Cardiac muscle cell (in vitro differentiated cells and primary cell): ENCODE measurements around the gene WDSUB1. TPM values are rescaled to one million over a fixed set of nuclear protein-coding genes. Genes with fewer than 3 reads are reported as not detected.

ENCODE experiments used
- DNase-seq, 2 donors: peaks; one replicate each; pipeline versions ENCODE4 v3.0.0 to v3.0.0-alpha.2; 2010 to 2017; ENCODE audit warnings: low read depth in 1 of 2, low spot score in 1 of 2
- H3K27ac ChIP-seq: fragments of 200-600 bp; sonication (generic); 2 replicates; pipeline ENCODE4 v1.5.1; 2016
- H3K27me3 ChIP-seq: fragments of 200-600 bp; sonication (generic); 2 replicates; pipeline ENCODE4 v1.6.0; 2016; ENCODE audit warnings: control low read depth
- H3K36me3 ChIP-seq: fragments of 200-600 bp; sonication (generic); 2 replicates; pipeline ENCODE4 v1.5.1; 2016; ENCODE audit warnings: control low read depth
- H3K4me1 ChIP-seq: fragments of 200-600 bp; sonication (generic); 2 replicates; pipeline ENCODE4 v1.8.1; 2017; ENCODE audit warnings: low read depth, mild to moderate bottlenecking, mixed run types
- H3K4me3 ChIP-seq: fragments of 200-600 bp; sonication (generic); 2 replicates; pipeline ENCODE4 v1.5.1; 2016; ENCODE audit warnings: mild to moderate bottlenecking
- H3K9me3 ChIP-seq: fragments of 200-600 bp; sonication (generic); 2 replicates; pipeline ENCODE4 v1.5.1; 2017; ENCODE audit warnings: low read depth, mild to moderate bottlenecking, control low read depth
- polyA plus RNA-seq: library from polyadenylated mRNA; unstranded; fragments of >200 nt; fragmentation: Nextera tagmentation; extraction: Ambion mirVana; gene quantifications from 2 replicates; pipeline ENCODE4 v1.2.1, GENCODE V29; 2016
- total RNA-seq: library from RNA; depleted of rRNA; stranded (reverse); fragments of >200 nt; gene quantifications from 2 replicates; pipeline ENCODE4 v1.2.3, GENCODE V29; 2016
- TF ChIP-seq, protein P1 (sequence below): IDR thresholded peaks from 2 replicates; pipeline ENCODE4 v1.5.1; 2012; ENCODE audit warnings: low read depth, mild to moderate bottlenecking, low read length

The WDSUB1 gene
- total RNA-seq (10.3 and 13.4 TPM in 2 replicates), polyA plus RNA-seq (13.6 and 19.4 TPM in 2 replicates)

GRCh38 chr2:159285929-159286708 is at the start of gene WDSUB1:
Gene WDSUB1 (minus strand): TSS chr2:159286703. CDS start chr2:159283069, 3,634 bp downstream.
- TF ChIP-seq, protein P1, sequence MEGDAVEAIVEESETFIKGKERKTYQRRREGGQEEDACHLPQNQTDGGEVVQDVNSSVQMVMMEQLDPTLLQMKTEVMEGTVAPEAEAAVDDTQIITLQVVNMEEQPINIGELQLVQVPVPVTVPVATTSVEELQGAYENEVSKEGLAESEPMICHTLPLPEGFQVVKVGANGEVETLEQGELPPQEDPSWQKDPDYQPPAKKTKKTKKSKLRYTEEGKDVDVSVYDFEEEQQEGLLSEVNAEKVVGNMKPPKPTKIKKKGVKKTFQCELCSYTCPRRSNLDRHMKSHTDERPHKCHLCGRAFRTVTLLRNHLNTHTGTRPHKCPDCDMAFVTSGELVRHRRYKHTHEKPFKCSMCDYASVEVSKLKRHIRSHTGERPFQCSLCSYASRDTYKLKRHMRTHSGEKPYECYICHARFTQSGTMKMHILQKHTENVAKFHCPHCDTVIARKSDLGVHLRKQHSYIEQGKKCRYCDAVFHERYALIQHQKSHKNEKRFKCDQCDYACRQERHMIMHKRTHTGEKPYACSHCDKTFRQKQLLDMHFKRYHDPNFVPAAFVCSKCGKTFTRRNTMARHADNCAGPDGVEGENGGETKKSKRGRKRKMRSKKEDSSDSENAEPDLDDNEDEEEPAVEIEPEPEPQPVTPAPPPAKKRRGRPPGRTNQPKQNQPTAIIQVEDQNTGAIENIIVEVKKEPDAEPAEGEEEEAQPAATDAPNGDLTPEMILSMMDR = no peak
- Histone ChIP-seq H3K4me3 (peak within 1 kb of the TSS; percentile 59), H3K27ac (peak within 1 kb of the TSS; percentile 95), H3K27me3 (no peaks in the 10 kb centered on the region), H3K4me1 (peaks cover 15% of the 10 kb centered on the region), H3K9me3 (no peaks in the 10 kb centered on the region), H3K36me3 (peaks cover 6% of the 10 kb centered on the region)
- peak; percentile 59 to 79 for DNase-seq

DNA sequence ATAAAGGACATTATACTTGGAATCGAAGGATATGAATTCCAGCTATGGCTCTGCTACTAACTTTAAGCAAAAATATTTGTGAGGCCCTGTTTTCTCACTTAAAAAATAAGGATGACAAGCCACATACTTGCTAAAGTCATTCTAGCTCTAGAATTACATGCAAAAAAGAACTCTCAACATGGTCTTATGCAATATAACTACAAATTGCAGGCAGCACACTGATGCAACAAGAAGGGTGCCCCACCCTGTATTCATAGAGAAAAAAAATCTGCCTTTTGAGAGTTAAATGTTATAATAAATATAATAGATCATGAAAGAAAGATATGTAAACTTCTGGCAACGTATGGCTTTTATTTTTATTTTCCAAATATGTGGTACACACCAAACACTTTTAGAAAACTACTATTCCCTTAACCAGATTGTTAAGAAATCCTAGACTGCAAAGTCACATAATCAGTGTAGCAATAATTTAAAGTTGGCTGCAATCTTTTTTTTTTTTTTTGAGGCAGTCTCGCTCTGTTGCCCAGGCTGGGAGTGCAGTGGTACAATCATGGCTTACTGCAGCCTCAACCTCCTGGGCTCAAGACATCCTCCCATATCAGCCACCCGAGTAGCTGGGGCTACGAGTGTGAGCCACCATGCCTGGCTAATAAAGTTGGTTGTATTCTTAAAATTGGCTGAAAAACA is 40.2 kb upstream of the WDSUB1 start:
- Histone ChIP-seq H3K36me3 (peaks cover 34% of the 10 kb centered on the region), H3K4me1 (no peaks in the 10 kb centered on the region), H3K4me3 (no peak overlapping the region), H3K27ac (no peak overlapping the region), H3K27me3 (no peaks in the 10 kb centered on the region), H3K9me3 (no peaks in the 10 kb centered on the region)
- DNase-seq = peak in 1 of 2 donors; percentile 69
- TF ChIP-seq, protein P1 = no peak

DNA sequence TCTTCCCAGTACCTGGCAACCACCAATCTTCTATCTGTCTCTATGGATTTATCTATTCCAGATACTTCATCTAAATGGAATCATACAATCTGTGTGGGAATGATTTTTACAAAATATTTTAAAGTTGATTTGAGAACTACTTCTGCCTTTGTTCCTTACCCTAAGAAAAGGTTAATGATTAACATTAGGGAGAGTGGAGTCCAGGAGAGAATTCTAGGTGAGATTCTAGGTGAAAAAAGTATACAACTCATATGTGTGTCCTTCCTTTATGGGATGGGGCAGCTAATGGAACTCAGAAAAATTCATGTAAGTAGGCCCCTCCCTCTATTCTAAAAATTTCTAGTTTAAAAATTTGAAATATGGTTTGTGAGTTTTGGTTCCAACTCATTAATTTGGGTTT is 35.9 kb upstream of the WDSUB1 start:
- no peak overlapping the region for H3K4me3 ChIP-seq
- TF ChIP-seq, protein P1 = no peak
- no peaks in the 10 kb centered on the region for H3K4me1 ChIP-seq
- H3K27me3 ChIP-seq = no peaks in the 10 kb centered on the region
- DNase-seq = no peak
- H3K27ac ChIP-seq = no peak overlapping the region
- H3K36me3 ChIP-seq = peaks cover 28% of the 10 kb centered on the region
- H3K9me3 ChIP-seq = no peaks in the 10 kb centered on the region

GRCh38 chr2:159317392-159318088 is 31.0 kb upstream of the WDSUB1 start:
- TF ChIP-seq, protein P1 = no peak
- DNase-seq = no peak
- Histone ChIP-seq H3K36me3 (peaks cover 18% of the 10 kb centered on the region), H3K27ac (no peak overlapping the region), H3K4me1 (no peaks in the 10 kb centered on the region), H3K4me3 (no peak overlapping the region), H3K27me3 (no peaks in the 10 kb centered on the region), H3K9me3 (no peaks in the 10 kb centered on the region)

GRCh38 chr2:159307942-159308341 is 21.4 kb upstream of the WDSUB1 start:
- Histone ChIP-seq H3K27me3 (no peaks in the 10 kb centered on the region), H3K9me3 (no peaks in the 10 kb centered on the region), H3K27ac (no peak overlapping the region), H3K4me1 (no peaks in the 10 kb centered on the region), H3K4me3 (no peak overlapping the region), H3K36me3 (no peaks in the 10 kb centered on the region)
- TF ChIP-seq, protein P1 = no peak
- no peak for DNase-seq
